RWPE2 (cell line): Measurements from ENCODE around the gene ENTHD1.
"Not testable (repeated sequence)": the region's sequence is repeated elsewhere in the genome, so short reads cannot be mapped to it uniquely, and the experiment has no call there.

Experiments
- ATAC-seq: fragments of 200-7000 bp; cut with Tn5 transposase; 3 replicates; pipeline ENCODE4 v1.9.1; 2021; ENCODE audit warnings: low read depth
- DNase-seq: peaks from one replicate; pipeline ENCODE4 v3.0.0-alpha.2; 2020; ENCODE audit warnings: low spot score
- H3K27ac ChIP-seq: fragments of 450-650 bp; 2 replicates; pipeline ENCODE4 v1.5.1; 2017; ENCODE audit warnings: mild to moderate bottlenecking; ENCODE audit not compliant: poor library complexity, severe bottlenecking
- H3K27me3 ChIP-seq: fragments of 250-450 bp; sonication (Bioruptor Pico); 2 replicates; pipeline ENCODE4 v1.5.1; 2021; ENCODE audit warnings: mild to moderate bottlenecking, moderate library complexity; ENCODE audit not compliant: insufficient read depth, poor library complexity, severe bottlenecking
- H3K36me3 ChIP-seq: fragments of 250-450 bp; sonication (Bioruptor Pico); 2 replicates; pipeline ENCODE4 v1.5.1; 2020; ENCODE audit warnings: low read depth, mild to moderate bottlenecking, moderate library complexity
- H3K4me1 ChIP-seq: fragments of 250-450 bp; sonication (Bioruptor Pico); 2 replicates; pipeline ENCODE4 v1.5.1; 2021; ENCODE audit warnings: mild to moderate bottlenecking, moderate library complexity; ENCODE audit not compliant: insufficient read depth, poor library complexity, severe bottlenecking
- H3K4me3 ChIP-seq: fragments of 250-450 bp; sonication (Bioruptor Pico); 2 replicates; pipeline ENCODE4 v1.5.1; 2021; ENCODE audit warnings: mild to moderate bottlenecking, moderate library complexity; ENCODE audit not compliant: severe bottlenecking
- H3K9me3 ChIP-seq: fragments of 250-450 bp; sonication (Bioruptor Pico); 2 replicates; pipeline ENCODE4 v1.5.1; 2021; ENCODE audit warnings: mild to moderate bottlenecking, moderate library complexity; ENCODE audit not compliant: severe bottlenecking
- CTCF ChIP-seq: fragments of 450-650 bp; IDR thresholded peaks from one replicate; pipeline ENCODE4 v1.5.1; 2017; ENCODE audit warnings: mild to moderate bottlenecking, moderate library complexity; ENCODE audit not compliant: poor library complexity, severe bottlenecking

Gene ENTHD1

GRCh38 chr22:39896313-39896996, 2.9 kb upstream of the ENTHD1 start:
- H3K27me3 ChIP-seq = peaks cover 8% of the 10 kb centered on the region
- DNase-seq (no peak), ATAC-seq (no peak)
- no peak overlapping the region for H3K4me3 ChIP-seq
- no peak overlapping the region for H3K27ac ChIP-seq
- H3K9me3 ChIP-seq = no peaks in the 10 kb centered on the region
- H3K4me1 ChIP-seq = no peaks in the 10 kb centered on the region
- no peaks in the 10 kb centered on the region for H3K36me3 ChIP-seq
- TF ChIP-seq CTCF = no peak

GRCh38 chr22:39895682-39896081, 2.1 kb upstream of the ENTHD1 start:
- TF ChIP-seq CTCF = no peak
- no peak for ATAC-seq

GRCh38 chr22:39894554-39895092, 1.1 kb upstream of the ENTHD1 start:
- Histone ChIP-seq H3K27me3 (peaks cover 8% of the 10 kb centered on the region), H3K27ac (no peak overlapping the region)

More at GRCh38 chr22:39895682-39896081, 2.1 kb upstream of the ENTHD1 start:
- Histone ChIP-seq H3K4me1 (no peaks in the 10 kb centered on the region), H3K27me3 (peaks cover 8% of the 10 kb centered on the region), H3K36me3 (no peaks in the 10 kb centered on the region), H3K4me3 (no peak overlapping the region), H3K27ac (no peak overlapping the region), H3K9me3 (no peaks in the 10 kb centered on the region)
- no peak for DNase-seq

GRCh38 chr22:39889924-39890323, 3.6 kb downstream of the ENTHD1 start:
- not testable (repeated sequence) for H3K4me3 ChIP-seq, H3K4me1 ChIP-seq, ATAC-seq, DNase-seq, H3K27me3 ChIP-seq, H3K27ac ChIP-seq, H3K9me3 ChIP-seq, H3K36me3 ChIP-seq

More at GRCh38 chr22:39894554-39895092, 1.1 kb upstream of the ENTHD1 start:
- no peaks in the 10 kb centered on the region for H3K36me3 ChIP-seq
- H3K9me3 ChIP-seq = no peaks in the 10 kb centered on the region
- H3K4me1 ChIP-seq = no peaks in the 10 kb centered on the region
- no peak for ATAC-seq
- DNase-seq = no peak
- TF ChIP-seq CTCF = no peak
- H3K4me3 ChIP-seq = no peak overlapping the region

- Histone ChIP-seq H3K36me3 (no peaks in the 10 kb centered on the region), H3K4me3 (no peak overlapping the region), H3K27me3 (peaks cover 3% of the 10 kb centered on the region), H3K27ac (no peak overlapping the region), H3K4me1 (no peaks in the 10 kb centered on the region), H3K9me3 (no peaks in the 10 kb centered on the region)
- no peak for TF ChIP-seq CTCF
- no peak for ATAC-seq
- no peak for DNase-seq
Observed at GRCh38 chr22:39883057-39883456, 10.5 kb downstream of the ENTHD1 start.
